ENCODE data around the gene XYLT1. TPM values are rescaled to one million over a fixed set of nuclear protein-coding genes. Genes with fewer than 3 reads are reported as not detected.

XYLT1 gene
- polyA plus RNA-seq, 1 donor from 2014 or later: 3.3 TPM

DNA sequence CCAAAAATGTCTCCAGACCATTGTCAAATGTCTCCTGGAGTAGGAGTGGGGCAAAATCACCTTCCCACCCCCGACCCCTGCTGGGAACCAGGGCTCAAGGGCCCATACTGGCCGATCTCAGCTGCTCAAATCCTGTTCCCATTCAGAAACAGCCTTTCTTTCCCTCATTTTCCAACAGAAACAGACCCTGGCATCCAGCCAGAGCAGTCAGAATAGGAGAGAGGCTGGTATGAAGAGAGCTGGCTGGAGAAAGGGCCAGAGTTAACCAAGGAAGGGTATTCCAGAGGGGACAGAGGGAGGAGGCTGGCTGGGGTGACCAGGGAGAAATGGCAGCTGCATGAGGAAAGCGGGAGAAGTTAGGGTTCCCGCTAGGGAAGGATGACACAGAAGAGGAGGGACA is 199.1 kb downstream of the XYLT1 start:
- no peak for TF ChIP-seq SMC3 (conservative IDR thresholded peaks at IDR 0.05; ENCODE audit: poor library complexity)
- Histone ChIP-seq H3K79me2 (replicated peaks; ENCODE audit: insufficient read depth, low read length) (peaks cover 3% of the 10 kb centered on the region), H4K20me1 (ENCODE audit: insufficient read depth) (no peaks in the 10 kb centered on the region), H3K9ac (ENCODE audit: low read length) (no peak overlapping the region), H2AFZ (ENCODE audit: low read depth, low read length) (no peak overlapping the region), H3K36me3 (ENCODE audit: insufficient read depth, low read length) (no peaks in the 10 kb centered on the region), H3K4me3 (ENCODE audit: low read length) (no peak overlapping the region), H3K27me3 (ENCODE audit: insufficient read depth, low read depth, low read length) (no peaks in the 10 kb centered on the region), H3K9me2 (ENCODE audit: insufficient read depth, low read length) (no peaks in the 10 kb centered on the region), H3K4me2 (ENCODE audit: low read length) (no peak overlapping the region), H3F3A (ENCODE audit: insufficient read depth, low read length, poor library complexity, severe bottlenecking) (no peaks in the 10 kb centered on the region), H3K27ac (ENCODE audit: low read length) (no peak overlapping the region), H3K9me3 (ENCODE audit: low read length) (no peaks in the 10 kb centered on the region)

DNA sequence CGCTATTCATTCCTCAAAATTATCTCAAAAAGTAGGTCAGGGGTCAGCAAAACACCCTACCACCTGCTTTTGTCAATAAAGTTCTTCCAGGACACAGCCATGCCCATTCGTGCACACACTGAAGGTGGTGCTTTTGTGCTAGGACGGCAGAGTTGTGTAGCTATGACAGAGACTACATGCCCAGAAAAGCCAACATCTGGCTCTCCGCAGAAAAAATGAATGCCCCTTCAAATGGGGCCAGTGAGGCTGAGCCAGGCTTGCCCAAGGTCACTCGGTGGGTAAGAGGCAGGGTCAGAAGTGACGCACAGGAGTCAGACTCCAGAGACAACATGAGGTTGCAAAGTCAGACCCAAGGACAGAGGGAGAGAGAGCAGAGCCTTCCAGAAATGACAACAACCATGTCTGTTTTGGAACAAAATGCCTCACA is 200.1 kb downstream of the XYLT1 start:
- no peaks in the 10 kb centered on the region for H3F3A ChIP-seq (ENCODE audit: insufficient read depth, low read length, poor library complexity, severe bottlenecking)
- no peaks in the 10 kb centered on the region for H3K9me2 ChIP-seq (ENCODE audit: insufficient read depth, low read length)
- no peaks in the 10 kb centered on the region for H3K9me3 ChIP-seq (ENCODE audit: low read length)
- H3K4me2 ChIP-seq (ENCODE audit: low read length): no peak overlapping the region
- H2AFZ ChIP-seq (ENCODE audit: low read depth, low read length): no peak overlapping the region
- H3K27ac ChIP-seq (ENCODE audit: low read length): no peak overlapping the region
- H3K9ac ChIP-seq (ENCODE audit: low read length): no peak overlapping the region
- H3K27me3 ChIP-seq (ENCODE audit: insufficient read depth, low read depth, low read length): no peaks in the 10 kb centered on the region
- no peaks in the 10 kb centered on the region for H3K36me3 ChIP-seq (ENCODE audit: insufficient read depth, low read length)
- no peak for TF ChIP-seq EZH2 (IDR thresholded peaks at IDR 0.05; ENCODE audit: borderline replicate concordance, insufficient read depth, low read length, poor library complexity, severe bottlenecking)
- TF ChIP-seq SMC3 (conservative IDR thresholded peaks at IDR 0.05; ENCODE audit: poor library complexity): no peak
- TF ChIP-seq, protein P1, sequence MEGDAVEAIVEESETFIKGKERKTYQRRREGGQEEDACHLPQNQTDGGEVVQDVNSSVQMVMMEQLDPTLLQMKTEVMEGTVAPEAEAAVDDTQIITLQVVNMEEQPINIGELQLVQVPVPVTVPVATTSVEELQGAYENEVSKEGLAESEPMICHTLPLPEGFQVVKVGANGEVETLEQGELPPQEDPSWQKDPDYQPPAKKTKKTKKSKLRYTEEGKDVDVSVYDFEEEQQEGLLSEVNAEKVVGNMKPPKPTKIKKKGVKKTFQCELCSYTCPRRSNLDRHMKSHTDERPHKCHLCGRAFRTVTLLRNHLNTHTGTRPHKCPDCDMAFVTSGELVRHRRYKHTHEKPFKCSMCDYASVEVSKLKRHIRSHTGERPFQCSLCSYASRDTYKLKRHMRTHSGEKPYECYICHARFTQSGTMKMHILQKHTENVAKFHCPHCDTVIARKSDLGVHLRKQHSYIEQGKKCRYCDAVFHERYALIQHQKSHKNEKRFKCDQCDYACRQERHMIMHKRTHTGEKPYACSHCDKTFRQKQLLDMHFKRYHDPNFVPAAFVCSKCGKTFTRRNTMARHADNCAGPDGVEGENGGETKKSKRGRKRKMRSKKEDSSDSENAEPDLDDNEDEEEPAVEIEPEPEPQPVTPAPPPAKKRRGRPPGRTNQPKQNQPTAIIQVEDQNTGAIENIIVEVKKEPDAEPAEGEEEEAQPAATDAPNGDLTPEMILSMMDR (IDR thresholded peaks at IDR 0.05; ENCODE audit: poor library complexity, severe bottlenecking): no peak
- TF ChIP-seq, protein P2, sequence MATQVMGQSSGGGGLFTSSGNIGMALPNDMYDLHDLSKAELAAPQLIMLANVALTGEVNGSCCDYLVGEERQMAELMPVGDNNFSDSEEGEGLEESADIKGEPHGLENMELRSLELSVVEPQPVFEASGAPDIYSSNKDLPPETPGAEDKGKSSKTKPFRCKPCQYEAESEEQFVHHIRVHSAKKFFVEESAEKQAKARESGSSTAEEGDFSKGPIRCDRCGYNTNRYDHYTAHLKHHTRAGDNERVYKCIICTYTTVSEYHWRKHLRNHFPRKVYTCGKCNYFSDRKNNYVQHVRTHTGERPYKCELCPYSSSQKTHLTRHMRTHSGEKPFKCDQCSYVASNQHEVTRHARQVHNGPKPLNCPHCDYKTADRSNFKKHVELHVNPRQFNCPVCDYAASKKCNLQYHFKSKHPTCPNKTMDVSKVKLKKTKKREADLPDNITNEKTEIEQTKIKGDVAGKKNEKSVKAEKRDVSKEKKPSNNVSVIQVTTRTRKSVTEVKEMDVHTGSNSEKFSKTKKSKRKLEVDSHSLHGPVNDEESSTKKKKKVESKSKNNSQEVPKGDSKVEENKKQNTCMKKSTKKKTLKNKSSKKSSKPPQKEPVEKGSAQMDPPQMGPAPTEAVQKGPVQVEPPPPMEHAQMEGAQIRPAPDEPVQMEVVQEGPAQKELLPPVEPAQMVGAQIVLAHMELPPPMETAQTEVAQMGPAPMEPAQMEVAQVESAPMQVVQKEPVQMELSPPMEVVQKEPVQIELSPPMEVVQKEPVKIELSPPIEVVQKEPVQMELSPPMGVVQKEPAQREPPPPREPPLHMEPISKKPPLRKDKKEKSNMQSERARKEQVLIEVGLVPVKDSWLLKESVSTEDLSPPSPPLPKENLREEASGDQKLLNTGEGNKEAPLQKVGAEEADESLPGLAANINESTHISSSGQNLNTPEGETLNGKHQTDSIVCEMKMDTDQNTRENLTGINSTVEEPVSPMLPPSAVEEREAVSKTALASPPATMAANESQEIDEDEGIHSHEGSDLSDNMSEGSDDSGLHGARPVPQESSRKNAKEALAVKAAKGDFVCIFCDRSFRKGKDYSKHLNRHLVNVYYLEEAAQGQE (IDR thresholded peaks at IDR 0.05; ENCODE audit: borderline replicate concordance): no peak
- TF ChIP-seq MXI1 (conservative IDR thresholded peaks at IDR 0.05; ENCODE audit: poor library complexity, severe bottlenecking): no peak
- no peak for TF ChIP-seq TAF1 (IDR thresholded peaks at IDR 0.05; ENCODE audit: low read depth)
- no peak for TF ChIP-seq EP300 (conservative IDR thresholded peaks at IDR 0.05; ENCODE audit: poor library complexity, severe bottlenecking)
- no peak for TF ChIP-seq RAD21 (conservative IDR thresholded peaks at IDR 0.05)
- no peak for TF ChIP-seq POLR2AphosphoS5 (IDR thresholded peaks at IDR 0.05)
- H3K79me2 ChIP-seq (replicated peaks; ENCODE audit: insufficient read depth, low read length): peaks cover 2% of the 10 kb centered on the region
- no peaks in the 10 kb centered on the region for H4K20me1 ChIP-seq (ENCODE audit: insufficient read depth)
- H3K4me3 ChIP-seq (ENCODE audit: low read length): no peak overlapping the region

DNA sequence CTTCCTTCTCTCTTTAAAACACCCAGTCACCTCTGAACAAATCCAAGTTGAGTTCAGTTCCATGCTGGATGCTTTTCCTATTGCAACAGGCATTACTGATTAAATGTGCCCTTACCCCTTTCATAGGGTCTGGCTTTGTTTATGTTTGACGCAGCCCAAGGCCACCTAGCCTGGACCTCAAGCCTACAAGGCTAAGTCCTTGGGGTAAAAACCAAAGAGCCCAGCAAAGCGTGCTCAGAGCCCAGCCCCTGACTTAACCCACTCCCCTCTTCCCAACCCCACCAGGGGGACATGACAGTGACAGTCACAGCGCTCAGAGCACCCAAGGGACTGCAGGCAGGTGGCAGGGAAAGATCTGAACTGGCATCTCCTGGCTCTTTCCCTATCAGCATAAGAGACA is 200.6 kb downstream of the XYLT1 start:
- H3K79me2 ChIP-seq (replicated peaks; ENCODE audit: insufficient read depth, low read length): no peaks in the 10 kb centered on the region
- no peaks in the 10 kb centered on the region for H3K9me2 ChIP-seq (ENCODE audit: insufficient read depth, low read length)
- no peaks in the 10 kb centered on the region for H3K27me3 ChIP-seq (ENCODE audit: insufficient read depth, low read depth, low read length)
- TF ChIP-seq TAF1 (IDR thresholded peaks at IDR 0.05; ENCODE audit: low read depth) (no peak), POLR2AphosphoS5 (IDR thresholded peaks at IDR 0.05) (no peak), MXI1 (conservative IDR thresholded peaks at IDR 0.05; ENCODE audit: poor library complexity, severe bottlenecking) (no peak), EP300 (conservative IDR thresholded peaks at IDR 0.05; ENCODE audit: poor library complexity, severe bottlenecking) (no peak), RAD21 (conservative IDR thresholded peaks at IDR 0.05) (no peak), EZH2 (IDR thresholded peaks at IDR 0.05; ENCODE audit: borderline replicate concordance, insufficient read depth, low read length, poor library complexity, severe bottlenecking) (no peak), SMC3 (conservative IDR thresholded peaks at IDR 0.05; ENCODE audit: poor library complexity) (no peak)
- TF ChIP-seq, protein P2 (IDR thresholded peaks at IDR 0.05; ENCODE audit: borderline replicate concordance): no peak
- TF ChIP-seq, protein P1 (IDR thresholded peaks at IDR 0.05; ENCODE audit: poor library complexity, severe bottlenecking): no peak
- H4K20me1 ChIP-seq (ENCODE audit: insufficient read depth): no peaks in the 10 kb centered on the region
- H3K9ac ChIP-seq (ENCODE audit: low read length): no peak overlapping the region
- H2AFZ ChIP-seq (ENCODE audit: low read depth, low read length): no peak overlapping the region
- H3K27ac ChIP-seq (ENCODE audit: low read length): no peak overlapping the region
- no peaks in the 10 kb centered on the region for H3K36me3 ChIP-seq (ENCODE audit: insufficient read depth, low read length)
- H3K4me3 ChIP-seq (ENCODE audit: low read length): no peak overlapping the region
- H3K4me2 ChIP-seq (ENCODE audit: low read length): no peak overlapping the region
- H3F3A ChIP-seq (ENCODE audit: insufficient read depth, low read length, poor library complexity, severe bottlenecking): no peaks in the 10 kb centered on the region
- H3K9me3 ChIP-seq (ENCODE audit: low read length): no peaks in the 10 kb centered on the region
